Kidney glomerular epithelial cell (primary cell): ENCODE results near the gene BLOC1S5.
"Not testable (repeated sequence)": the region's sequence is repeated elsewhere in the genome, so short reads cannot be mapped to it uniquely, and the experiment has no call there.

Experiments
- DNase-seq: peaks from one replicate; lab custom pipeline; 2025; lab: John Stamatoyannopoulos, UW

The BLOC1S5 gene

GRCh38 chr6:7993399-7993798 lies 70.8 kb downstream of the BLOC1S5 start:
- DNase-seq = no peak

- DNase-seq = peak; percentile 50
Observed at GRCh38 chr6:7992002-7992815, 72.0 kb downstream of the BLOC1S5 start.

GRCh38 chr6:7991536-7991935 lies 72.7 kb downstream of the BLOC1S5 start:
- no peak for DNase-seq

- no peak for DNase-seq
Observed at GRCh38 chr6:7986219-7986618, 78.0 kb downstream of the BLOC1S5 start.

- DNase-seq = not testable (repeated sequence)
Observed at GRCh38 chr6:7983967-7984366, 80.2 kb downstream of the BLOC1S5 start.

- DNase-seq = no peak
Observed at GRCh38 chr6:7979831-7980230, 84.4 kb downstream of the BLOC1S5 start.

- peak; percentile 58 for DNase-seq
Observed at GRCh38 chr6:7978736-7979135, 85.5 kb downstream of the BLOC1S5 start.

GRCh38 chr6:7976485-7977056 lies 87.6 kb downstream of the BLOC1S5 start:
- DNase-seq = no peak

- DNase-seq = no peak
Observed at GRCh38 chr6:7975764-7976146, 88.4 kb downstream of the BLOC1S5 start.

- peak; percentile 67 for DNase-seq
Observed at GRCh38 chr6:7974938-7975763, 89.0 kb downstream of the BLOC1S5 start.

- DNase-seq = no peak
Observed at GRCh38 chr6:7974565-7974937, 89.6 kb downstream of the BLOC1S5 start.

- DNase-seq = no peak
Observed at GRCh38 chr6:7973584-7973983, 90.6 kb downstream of the BLOC1S5 start.

GRCh38 chr6:7971499-7971898 lies 92.7 kb downstream of the BLOC1S5 start:
- no peak for DNase-seq

- no peak for DNase-seq
Observed at GRCh38 chr6:7970616-7971015, 93.6 kb downstream of the BLOC1S5 start.
